GM12891 (cell line): Measurements from ENCODE around the gene SYNM.

Experiments
- POLR2A ChIP-seq: IDR thresholded peaks from 2 replicates; pipeline ENCODE4 v1.6.1; 2011; ENCODE audit warnings: low read depth, low read length, control low read depth
- POLR2AphosphoS5 ChIP-seq: IDR thresholded peaks from 2 replicates; pipeline ENCODE4 v1.6.1; 2011; ENCODE audit warnings: low read depth, low read length, control low read depth

GRCh38 chr15:99164119-99164518 is 59.2 kb downstream of the SYNM start:
- TF ChIP-seq POLR2A (no peak), POLR2AphosphoS5 (no peak)
